Measurements from ENCODE around the gene RAET1E. TPM values are rescaled to one million over a fixed set of nuclear protein-coding genes. Genes with fewer than 3 reads are reported as not detected.

Gene RAET1E
- total and polyA plus RNA-seq, 2 donors (not counting 1 experiment from before 2014, with no cell fraction given), result not detected

DNA sequence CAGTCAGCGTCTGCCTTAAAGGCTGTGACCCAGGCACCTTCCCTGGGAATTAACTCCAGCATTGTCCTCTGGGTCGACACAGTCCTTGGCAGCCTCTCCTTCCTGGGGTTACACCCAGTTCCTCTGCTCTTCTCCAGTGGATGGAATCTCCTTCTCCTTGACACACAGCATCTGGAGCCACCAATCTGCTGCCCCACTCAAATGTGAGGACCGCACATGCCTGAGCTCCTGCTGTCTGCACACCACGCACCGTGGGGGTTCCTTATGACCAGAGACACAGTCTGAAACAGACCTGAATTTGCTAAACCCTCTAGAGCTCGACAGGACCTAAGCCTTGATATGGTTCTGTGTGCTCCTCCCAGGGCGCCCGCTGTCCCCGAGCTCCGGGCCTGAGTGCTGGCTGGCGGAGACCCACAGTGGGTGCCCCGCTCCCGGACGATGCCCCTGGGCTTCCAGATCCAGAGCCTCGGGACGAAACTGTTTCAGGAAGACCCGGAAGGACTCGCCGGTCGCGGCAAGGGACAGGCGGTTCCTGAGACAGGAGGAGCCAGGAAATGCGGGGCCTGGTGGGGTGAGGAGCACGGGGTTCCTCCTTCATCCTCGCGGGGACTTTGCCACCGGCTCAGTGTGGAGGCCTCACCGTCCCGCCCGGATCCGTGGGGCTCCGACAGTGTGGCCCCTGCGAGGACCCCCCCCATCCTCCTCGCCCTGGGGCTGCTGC is 27.5 kb upstream of the RAET1E start:
- ChIA-PET POLR2A (no interaction called here), CTCF (interaction anchor here (0.6 to 2.4 kb wide), 4 partner anchors 87 to 202 kb away, joined by 3 to 10 read pairs (median 4); no protein-coding TSS in a partner anchor)
- H3K27ac Mint-ChIP-seq, result no peak overlapping the region
- H3K9ac ChIP-seq (ENCODE audit: low read length), result no peak overlapping the region
- peak overlapping the region; percentile 54 for H3K4me3 Mint-ChIP-seq
- H3K4me2 ChIP-seq (replicated peaks; ENCODE audit: low read depth, low read length, poor library complexity, severe bottlenecking), result peak overlapping the region; percentile 60
- peaks cover 88% of the 10 kb centered on the region for H3K27me3 Mint-ChIP-seq
- peak; percentile 37 for DNase-seq
- H3K4me1 ChIP-seq (ENCODE audit: control insufficient read depth in 2 of 2, insufficient read depth in 2 of 2, low read length in 2 of 2), result peaks cover 29 to 37% of the 10 kb centered on the region in 2 donors
- no peaks in the 10 kb centered on the region for H3K79me2 ChIP-seq (ENCODE audit: control insufficient read depth, insufficient read depth, low read length)
- peaks cover 0 to 34% (median 0%) of the 10 kb centered on the region in 3 donors for H3K9me3 ChIP-seq (ENCODE audit: control extremely low read depth in 1 of 3, control insufficient read depth in 2 of 3, insufficient read depth in 1 of 3, low read length in 2 of 3)
- intact Hi-C loops (cut with micrococcal nuclease), result no loop called here
- peaks cover 36% of the 10 kb centered on the region for H3K4me1 Mint-ChIP-seq
- no peak overlapping the region for H3K27ac ChIP-seq (ENCODE audit: low read length in 2 of 2)
- no peak for ATAC-seq (ENCODE audit: low read depth)
- H4K20me1 ChIP-seq (ENCODE audit: control insufficient read depth, insufficient read depth, low read length, poor library complexity, severe bottlenecking), result no peaks in the 10 kb centered on the region
- peaks cover 0 to 77% (median 58%) of the 10 kb centered on the region in 4 experiments for H3K27me3 ChIP-seq (replicated peaks in 1 of 4; ENCODE audit: control extremely low read depth in 1 of 4, control insufficient read depth in 3 of 4, insufficient read depth in 4 of 4, low read length in 3 of 4)
- no peaks in the 10 kb centered on the region for H3K36me3 ChIP-seq (replicated peaks in 1 of 2; ENCODE audit: control extremely low read depth in 1 of 2, control insufficient read depth in 1 of 2, extremely low read depth in 1 of 2, insufficient read depth in 2 of 2, low read length in 1 of 2)
- H2AFZ ChIP-seq (ENCODE audit: insufficient read depth, low read depth, low read length, poor library complexity, severe bottlenecking), result peak overlapping the region; percentile 46
- TF ChIP-seq EZH2 (IDR thresholded peaks at IDR 0.05; ENCODE audit: borderline replicate concordance, insufficient read depth, low read depth, low read length, poor library complexity, severe bottlenecking), result no peak
- TF ChIP-seq, protein P1, sequence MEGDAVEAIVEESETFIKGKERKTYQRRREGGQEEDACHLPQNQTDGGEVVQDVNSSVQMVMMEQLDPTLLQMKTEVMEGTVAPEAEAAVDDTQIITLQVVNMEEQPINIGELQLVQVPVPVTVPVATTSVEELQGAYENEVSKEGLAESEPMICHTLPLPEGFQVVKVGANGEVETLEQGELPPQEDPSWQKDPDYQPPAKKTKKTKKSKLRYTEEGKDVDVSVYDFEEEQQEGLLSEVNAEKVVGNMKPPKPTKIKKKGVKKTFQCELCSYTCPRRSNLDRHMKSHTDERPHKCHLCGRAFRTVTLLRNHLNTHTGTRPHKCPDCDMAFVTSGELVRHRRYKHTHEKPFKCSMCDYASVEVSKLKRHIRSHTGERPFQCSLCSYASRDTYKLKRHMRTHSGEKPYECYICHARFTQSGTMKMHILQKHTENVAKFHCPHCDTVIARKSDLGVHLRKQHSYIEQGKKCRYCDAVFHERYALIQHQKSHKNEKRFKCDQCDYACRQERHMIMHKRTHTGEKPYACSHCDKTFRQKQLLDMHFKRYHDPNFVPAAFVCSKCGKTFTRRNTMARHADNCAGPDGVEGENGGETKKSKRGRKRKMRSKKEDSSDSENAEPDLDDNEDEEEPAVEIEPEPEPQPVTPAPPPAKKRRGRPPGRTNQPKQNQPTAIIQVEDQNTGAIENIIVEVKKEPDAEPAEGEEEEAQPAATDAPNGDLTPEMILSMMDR (IDR thresholded peaks at IDR 0.05), result no peak
- WGBS (ENCODE audit: insufficient coverage), result 13% methylated on average over 34 of the region's 34 CpGs
- H3K9me3 Mint-ChIP-seq (ENCODE audit: insufficient read depth), result no peaks in the 10 kb centered on the region
- H3K4me3 ChIP-seq (ENCODE audit: control extremely low read depth in 1 of 5, extremely low read depth in 1 of 5, insufficient read depth in 1 of 5, low read depth in 2 of 5, low read length in 4 of 5), result no peak overlapping the region

DNA sequence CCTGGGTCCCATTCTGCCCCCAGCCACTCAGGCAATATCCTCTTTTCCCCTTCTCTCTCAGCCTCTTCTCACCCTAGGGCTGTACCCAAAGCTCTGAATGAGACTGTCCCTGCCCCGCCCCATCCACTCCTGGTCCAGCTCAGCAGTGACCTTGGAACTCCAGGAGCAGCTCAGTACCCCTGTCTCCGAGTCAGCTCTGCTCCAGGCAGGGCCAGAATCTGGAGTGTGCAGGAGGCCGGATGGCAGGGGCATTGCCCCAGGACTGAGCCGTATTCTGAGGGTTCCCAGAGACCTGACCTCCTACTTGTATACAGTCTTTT is 27.0 kb upstream of the RAET1E start:
- Histone ChIP-seq H2AFZ (ENCODE audit: insufficient read depth, low read depth, low read length, poor library complexity, severe bottlenecking) (no peak overlapping the region), H3K79me2 (ENCODE audit: control insufficient read depth, insufficient read depth, low read length) (no peaks in the 10 kb centered on the region), H3K9ac (ENCODE audit: low read length) (no peak overlapping the region), H3K4me1 (ENCODE audit: control insufficient read depth in 2 of 2, insufficient read depth in 2 of 2, low read length in 2 of 2) (peaks cover 29 to 37% of the 10 kb centered on the region in 2 donors), H3K9me3 (ENCODE audit: control extremely low read depth in 1 of 3, control insufficient read depth in 2 of 3, insufficient read depth in 1 of 3, low read length in 2 of 3) (peaks cover 0 to 34% (median 0%) of the 10 kb centered on the region in 3 donors), H3K27ac (ENCODE audit: low read length in 2 of 2) (no peak overlapping the region), H3K4me2 (replicated peaks; ENCODE audit: low read depth, low read length, poor library complexity, severe bottlenecking) (no peak overlapping the region), H3K4me3 (ENCODE audit: control extremely low read depth in 1 of 5, extremely low read depth in 1 of 5, insufficient read depth in 1 of 5, low read depth in 2 of 5, low read length in 4 of 5) (no peak overlapping the region), H3K27me3 (replicated peaks in 1 of 4; ENCODE audit: control extremely low read depth in 1 of 4, control insufficient read depth in 3 of 4, insufficient read depth in 4 of 4, low read length in 3 of 4) (peaks cover 0 to 81% (median 54%) of the 10 kb centered on the region in 4 experiments), H4K20me1 (ENCODE audit: control insufficient read depth, insufficient read depth, low read length, poor library complexity, severe bottlenecking) (no peaks in the 10 kb centered on the region), H3K36me3 (replicated peaks in 1 of 2; ENCODE audit: control extremely low read depth in 1 of 2, control insufficient read depth in 1 of 2, extremely low read depth in 1 of 2, insufficient read depth in 2 of 2, low read length in 1 of 2) (no peaks in the 10 kb centered on the region)
- Mint-ChIP-seq H3K27ac (no peak overlapping the region), H3K27me3 (peaks cover 88% of the 10 kb centered on the region), H3K4me3 (no peak overlapping the region), H3K9me3 (ENCODE audit: insufficient read depth) (no peaks in the 10 kb centered on the region), H3K4me1 (peaks cover 36% of the 10 kb centered on the region)
- DNase-seq (no peak), ATAC-seq (ENCODE audit: low read depth) (no peak)
- POLR2A ChIA-PET, result no interaction called here
- TF ChIP-seq EZH2 (IDR thresholded peaks at IDR 0.05; ENCODE audit: borderline replicate concordance, insufficient read depth, low read depth, low read length, poor library complexity, severe bottlenecking), result no peak
- TF ChIP-seq, protein P1 (IDR thresholded peaks at IDR 0.05), result no peak
- CTCF ChIA-PET, result interaction anchor here (0.6 to 2.4 kb wide), 5 partner anchors 86 to 201 kb away, joined by 3 to 10 read pairs (median 4); no protein-coding TSS in a partner anchor
- intact Hi-C loops (cut with micrococcal nuclease), result no loop called here
- 90% methylated on average over 4 of the region's 4 CpGs for WGBS (ENCODE audit: insufficient coverage)

All from B cell (primary cell).